HEK293 (cell line): ENCODE data around the gene ADK.

ENCODE experiments used
- CTCF ChIA-PET: fragments of 350-600 bp; formaldehyde crosslinking; extraction: SDS; loops from one replicate; lab custom pipeline; 2021; ENCODE audit warnings: antibody characterized with exemption; lab: Yijun Ruan, JAX
- POLR2A ChIA-PET: fragments of 300-600 bp; formaldehyde crosslinking; extraction: SDS; loops from one replicate; lab custom pipeline; 2020; ENCODE audit warnings: antibody characterized with exemption, inconsistent platforms; lab: Yijun Ruan, JAX
- H3K27ac ChIP-seq: fragments of 200-500 bp; sonication (Bioruptor generic); 2 replicates; pipeline ENCODE4 v1.5.1; 2014; ENCODE audit warnings: low read depth, low read length, control low read depth, inconsistent platforms; ENCODE audit errors: extremely low read depth
- H3K36me3 ChIP-seq, 2 experiments: fragments of 200-500 bp in 1 of 2; sonication (Bioruptor generic) in 1 of 2; 1 replicate in 1 of 2; 2 replicates in 1 of 2; pipeline ENCODE4 v1.5.1; 2014 to 2017; ENCODE audit warnings: inconsistent platforms in 2 of 2, low read length in 2 of 2; ENCODE audit not compliant: control insufficient read depth in 2 of 2, insufficient read depth in 1 of 2
- H3K4me1 ChIP-seq: fragments of 200-500 bp; sonication (Bioruptor generic); 2 replicates; pipeline ENCODE4 v1.5.1; 2014; ENCODE audit warnings: mild to moderate bottlenecking, low read length, inconsistent platforms; ENCODE audit not compliant: control insufficient read depth, insufficient read depth
- H3K4me3 ChIP-seq: 2 replicates; pipeline ENCODE4 v1.5.1; 2011; ENCODE audit warnings: low read depth, mild to moderate bottlenecking, control low read depth, low read length, moderate library complexity
- H3K9me3 ChIP-seq: fragments of 200-500 bp; sonication (Bioruptor generic); 2 replicates; pipeline ENCODE4 v1.5.1; 2014; ENCODE audit warnings: low read depth, low read length, inconsistent platforms; ENCODE audit not compliant: control insufficient read depth, insufficient read depth
- FEZF1 ChIP-seq: fragments of 450-650 bp; formaldehyde crosslinking; IDR thresholded peaks from 2 replicates; pipeline ENCODE4 v1.5.1; 2016; ENCODE audit warnings: missing biosample characterization, missing genetic modification characterization
- GLIS2 ChIP-seq: fragments of 450-650 bp; formaldehyde crosslinking; IDR thresholded peaks from 2 replicates; pipeline ENCODE4 v1.5.1; 2016; ENCODE audit warnings: missing biosample characterization, missing genetic modification characterization
- OSR2 ChIP-seq: fragments of 450-650 bp; formaldehyde crosslinking; IDR thresholded peaks from 2 replicates; pipeline ENCODE4 v1.5.1; 2016; ENCODE audit warnings: missing biosample characterization, missing genetic modification characterization
- SALL2 ChIP-seq: fragments of 450-650 bp; formaldehyde crosslinking; IDR thresholded peaks from 2 replicates; pipeline ENCODE4 v1.5.0; 2017; ENCODE audit warnings: missing biosample characterization, mild to moderate bottlenecking, missing genetic modification characterization, borderline replicate concordance
- SCRT1 ChIP-seq: fragments of 450-650 bp; formaldehyde crosslinking; IDR thresholded peaks from 2 replicates; pipeline ENCODE4 v1.5.1; 2016; ENCODE audit warnings: missing biosample characterization, missing genetic modification characterization, borderline replicate concordance
- SCRT2 ChIP-seq: fragments of 450-650 bp; formaldehyde crosslinking; IDR thresholded peaks from 2 replicates; pipeline ENCODE4 v1.5.1; 2016; ENCODE audit warnings: missing biosample characterization, missing genetic modification characterization
- TCF7L2 ChIP-seq: IDR thresholded peaks from 2 replicates; pipeline ENCODE4 v1.6.1; 2011; ENCODE audit warnings: low read depth, mild to moderate bottlenecking, inconsistent platforms, low read length, moderate library complexity, borderline replicate concordance
- ZBTB20 ChIP-seq: fragments of 450-650 bp; formaldehyde crosslinking; IDR thresholded peaks from 2 replicates; pipeline ENCODE4 v1.5.1; 2016; ENCODE audit warnings: missing biosample characterization, missing genetic modification characterization
- ZNF2 ChIP-seq: fragments of 450-650 bp; formaldehyde crosslinking; IDR thresholded peaks from 2 replicates; pipeline ENCODE4 v1.5.1; 2016; ENCODE audit warnings: missing biosample characterization, missing genetic modification characterization
- ZNF324 ChIP-seq: fragments of 450-650 bp; formaldehyde crosslinking; IDR thresholded peaks from 2 replicates; pipeline ENCODE4 v1.5.1; 2016; ENCODE audit warnings: missing biosample characterization, missing genetic modification characterization
- ZNF514 ChIP-seq: fragments of 450-650 bp; formaldehyde crosslinking; IDR thresholded peaks from 2 replicates; pipeline ENCODE4 v1.5.1; 2016; ENCODE audit warnings: missing biosample characterization, missing genetic modification characterization
- ZNF529 ChIP-seq: fragments of 450-650 bp; formaldehyde crosslinking; IDR thresholded peaks from 2 replicates; pipeline ENCODE4 v1.5.1; 2017; ENCODE audit warnings: missing genetic modification characterization, missing biosample characterization; ENCODE audit not compliant: insufficient replicate concordance
- ZNF549 ChIP-seq: fragments of 450-650 bp; IDR thresholded peaks from 2 replicates; pipeline ENCODE4 v1.5.1; 2018; ENCODE audit warnings: missing biosample characterization, missing genetic modification characterization, mild to moderate bottlenecking, inconsistent platforms, moderate library complexity
- ZNF560 ChIP-seq: fragments of 450-650 bp; formaldehyde crosslinking; IDR thresholded peaks from 2 replicates; pipeline ENCODE4 v1.5.1; 2017; ENCODE audit warnings: missing biosample characterization, missing genetic modification characterization, borderline replicate concordance
- ZNF621 ChIP-seq: fragments of 450-650 bp; formaldehyde crosslinking; IDR thresholded peaks from 2 replicates; pipeline ENCODE4 v1.5.1; 2017; ENCODE audit warnings: missing biosample characterization, missing genetic modification characterization
- ZNF654 ChIP-seq: fragments of 450-650 bp; formaldehyde crosslinking; IDR thresholded peaks from 2 replicates; pipeline ENCODE4 v1.5.1; 2016; ENCODE audit warnings: low read depth, missing biosample characterization, missing genetic modification characterization
- TF ChIP-seq, protein P1 (sequence below): fragments of 450-650 bp; formaldehyde crosslinking; conservative IDR thresholded peaks from 2 replicates; pipeline ENCODE4 v1.5.1; 2016; ENCODE audit warnings: low read depth, missing biosample characterization, missing genetic modification characterization
- TF ChIP-seq, protein P2 (sequence below): fragments of 450-650 bp; formaldehyde crosslinking; IDR thresholded peaks from 2 replicates; pipeline ENCODE4 v1.5.1; 2016; ENCODE audit warnings: missing biosample characterization, missing genetic modification characterization
- TF ChIP-seq, protein P3 (sequence below): fragments of 450-650 bp; formaldehyde crosslinking; IDR thresholded peaks from 2 replicates; pipeline ENCODE4 v1.5.1; 2016; ENCODE audit warnings: missing biosample characterization, missing genetic modification characterization
- TF ChIP-seq, protein P4 (sequence below): IDR thresholded peaks from 2 replicates; pipeline ENCODE4 v1.6.1; 2011; ENCODE audit warnings: mild to moderate bottlenecking, low read depth, low read length, borderline replicate concordance

ADK gene

DNA sequence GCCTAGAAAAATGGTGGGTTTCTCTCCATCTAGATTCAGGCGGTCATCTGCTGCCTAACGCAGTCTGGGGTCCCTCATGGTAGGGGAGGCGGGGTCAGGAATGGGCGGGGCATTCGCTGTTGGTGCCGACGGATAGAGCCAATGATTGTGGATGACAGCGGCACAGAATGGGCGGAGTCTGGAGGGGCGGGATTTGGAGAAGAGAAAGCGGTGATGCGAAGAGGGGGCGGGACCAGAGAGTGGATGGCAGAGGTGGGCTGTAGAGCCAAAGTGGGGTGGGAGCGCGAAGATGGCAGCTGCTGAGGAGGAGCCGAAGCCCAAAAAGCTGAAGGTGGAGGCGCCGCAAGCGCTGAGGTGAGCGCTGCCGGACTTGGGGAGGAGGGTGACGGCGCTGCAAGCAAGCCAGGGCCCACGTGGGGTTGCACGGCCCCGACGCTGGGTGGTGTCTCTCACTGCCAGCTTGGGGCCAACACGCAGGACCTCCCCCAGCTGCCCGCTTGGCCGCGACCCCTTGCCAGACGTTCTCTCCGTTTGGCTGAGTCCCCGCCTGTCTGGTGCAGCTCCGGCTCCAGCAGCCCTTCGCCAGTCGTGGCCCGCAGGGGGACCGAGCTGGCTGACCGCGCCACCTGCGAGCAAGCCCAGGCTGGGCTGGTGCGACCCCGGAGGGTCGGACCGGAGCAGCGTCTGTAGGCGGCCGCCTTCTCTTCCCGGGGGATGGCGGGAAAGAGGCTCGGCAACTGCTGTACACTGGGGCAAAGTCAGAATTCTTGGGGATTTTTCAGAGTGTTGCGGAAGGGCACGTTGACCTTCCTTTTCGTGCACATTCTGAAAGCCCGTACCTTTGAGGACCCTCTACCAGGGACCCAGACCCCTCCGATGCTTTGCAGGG, at the start of gene ADK (continued):
- TF ChIP-seq, protein P1, sequence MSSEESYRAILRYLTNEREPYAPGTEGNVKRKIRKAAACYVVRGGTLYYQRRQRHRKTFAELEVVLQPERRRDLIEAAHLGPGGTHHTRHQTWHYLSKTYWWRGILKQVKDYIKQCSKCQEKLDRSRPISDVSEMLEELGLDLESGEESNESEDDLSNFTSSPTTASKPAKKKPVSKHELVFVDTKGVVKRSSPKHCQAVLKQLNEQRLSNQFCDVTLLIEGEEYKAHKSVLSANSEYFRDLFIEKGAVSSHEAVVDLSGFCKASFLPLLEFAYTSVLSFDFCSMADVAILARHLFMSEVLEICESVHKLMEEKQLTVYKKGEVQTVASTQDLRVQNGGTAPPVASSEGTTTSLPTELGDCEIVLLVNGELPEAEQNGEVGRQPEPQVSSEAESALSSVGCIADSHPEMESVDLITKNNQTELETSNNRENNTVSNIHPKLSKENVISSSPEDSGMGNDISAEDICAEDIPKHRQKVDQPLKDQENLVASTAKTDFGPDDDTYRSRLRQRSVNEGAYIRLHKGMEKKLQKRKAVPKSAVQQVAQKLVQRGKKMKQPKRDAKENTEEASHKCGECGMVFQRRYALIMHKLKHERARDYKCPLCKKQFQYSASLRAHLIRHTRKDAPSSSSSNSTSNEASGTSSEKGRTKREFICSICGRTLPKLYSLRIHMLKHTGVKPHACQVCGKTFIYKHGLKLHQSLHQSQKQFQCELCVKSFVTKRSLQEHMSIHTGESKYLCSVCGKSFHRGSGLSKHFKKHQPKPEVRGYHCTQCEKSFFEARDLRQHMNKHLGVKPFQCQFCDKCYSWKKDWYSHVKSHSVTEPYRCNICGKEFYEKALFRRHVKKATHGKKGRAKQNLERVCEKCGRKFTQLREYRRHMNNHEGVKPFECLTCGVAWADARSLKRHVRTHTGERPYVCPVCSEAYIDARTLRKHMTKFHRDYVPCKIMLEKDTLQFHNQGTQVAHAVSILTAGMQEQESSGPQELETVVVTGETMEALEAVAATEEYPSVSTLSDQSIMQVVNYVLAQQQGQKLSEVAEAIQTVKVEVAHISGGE, result no peak

DNA sequence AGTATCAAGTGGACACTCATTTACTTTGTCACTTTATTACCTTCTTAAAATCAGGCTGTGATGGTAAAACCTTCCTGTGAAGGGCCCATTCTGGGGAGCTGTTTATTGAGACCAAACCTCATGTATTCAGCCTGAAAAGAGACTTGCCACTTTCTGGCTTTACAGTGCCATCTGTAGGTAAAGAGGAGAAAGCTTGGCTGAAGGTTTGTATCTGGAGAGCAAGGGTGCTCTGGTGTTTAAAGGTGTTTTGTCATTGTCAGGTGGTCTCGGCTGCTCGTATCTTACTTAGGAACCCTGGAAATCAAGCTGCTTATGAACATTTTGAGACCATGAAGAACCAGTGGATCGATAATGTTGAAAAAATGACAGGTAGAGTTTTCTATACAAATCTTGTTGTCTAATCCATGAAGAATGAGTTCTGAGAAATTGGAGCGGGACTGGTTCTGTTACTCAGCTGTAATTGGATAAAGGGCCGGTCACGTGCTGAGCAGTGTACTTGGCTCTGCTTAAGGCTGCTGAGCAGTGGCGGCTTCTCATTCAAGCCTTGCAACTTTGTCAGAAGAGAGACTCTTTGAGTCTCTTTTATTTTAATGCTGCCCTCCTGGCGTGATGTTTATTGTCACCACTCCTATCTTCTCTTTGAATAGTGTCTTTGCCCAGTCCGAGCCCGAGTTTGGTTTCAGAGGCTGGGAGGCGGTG, 47.3 kb upstream of the ADK start:
- H3K4me1 ChIP-seq, result no peaks in the 10 kb centered on the region
- no peak overlapping the region for H3K4me3 ChIP-seq
- no peaks in the 10 kb centered on the region for H3K9me3 ChIP-seq
- no peak overlapping the region for H3K27ac ChIP-seq
- POLR2A ChIA-PET, result no interaction called here
- TF ChIP-seq ZNF529 (tag by site-specific recombination) (peak; percentile 10), ZNF654 (tag by site-specific recombination) (peak; percentile 48), ZNF514 (tag by site-specific recombination) (no peak)
- TF ChIP-seq, protein P2, sequence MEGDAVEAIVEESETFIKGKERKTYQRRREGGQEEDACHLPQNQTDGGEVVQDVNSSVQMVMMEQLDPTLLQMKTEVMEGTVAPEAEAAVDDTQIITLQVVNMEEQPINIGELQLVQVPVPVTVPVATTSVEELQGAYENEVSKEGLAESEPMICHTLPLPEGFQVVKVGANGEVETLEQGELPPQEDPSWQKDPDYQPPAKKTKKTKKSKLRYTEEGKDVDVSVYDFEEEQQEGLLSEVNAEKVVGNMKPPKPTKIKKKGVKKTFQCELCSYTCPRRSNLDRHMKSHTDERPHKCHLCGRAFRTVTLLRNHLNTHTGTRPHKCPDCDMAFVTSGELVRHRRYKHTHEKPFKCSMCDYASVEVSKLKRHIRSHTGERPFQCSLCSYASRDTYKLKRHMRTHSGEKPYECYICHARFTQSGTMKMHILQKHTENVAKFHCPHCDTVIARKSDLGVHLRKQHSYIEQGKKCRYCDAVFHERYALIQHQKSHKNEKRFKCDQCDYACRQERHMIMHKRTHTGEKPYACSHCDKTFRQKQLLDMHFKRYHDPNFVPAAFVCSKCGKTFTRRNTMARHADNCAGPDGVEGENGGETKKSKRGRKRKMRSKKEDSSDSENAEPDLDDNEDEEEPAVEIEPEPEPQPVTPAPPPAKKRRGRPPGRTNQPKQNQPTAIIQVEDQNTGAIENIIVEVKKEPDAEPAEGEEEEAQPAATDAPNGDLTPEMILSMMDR, result 0 out of 2 replicates have a peak, but pooled peaks have one; percentile 9
- H3K36me3 ChIP-seq, result peaks cover 24 to 89% of the 10 kb centered on the region in 2 experiments; a peak in 2 of 3 replicates
- CTCF ChIA-PET, result interaction anchor here (0.5 to 3.4 kb wide), 11 partner anchors 9 to 645 kb away, joined by 3 to 37 read pairs (median 3); no protein-coding TSS in a partner anchor

DNA sequence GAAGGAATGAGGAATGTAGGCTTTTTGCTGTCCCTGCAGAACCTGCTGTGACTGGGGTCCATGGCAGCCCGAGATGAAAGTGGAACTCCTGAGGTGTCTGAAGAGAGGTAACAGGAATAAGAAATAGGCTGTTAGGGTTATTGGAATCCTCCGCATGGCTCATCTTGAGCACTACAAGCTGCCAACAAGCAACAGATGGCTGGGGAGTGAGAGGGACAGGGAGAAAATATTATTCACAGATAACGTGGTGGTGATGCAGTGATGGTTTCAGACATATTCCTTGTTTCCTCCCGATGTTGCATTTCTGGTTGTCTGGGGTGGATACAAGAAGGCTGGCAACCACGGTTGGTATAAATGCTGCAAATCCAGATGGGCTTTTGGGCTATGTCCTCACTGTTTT, 46.5 kb upstream of the ADK start:
- ChIA-PET POLR2A (no interaction called here), CTCF (interaction anchor here (0.8 to 3.4 kb wide), 4 partner anchors 12 to 217 kb away, joined by 4 to 37 read pairs (median 4); no protein-coding TSS in a partner anchor)
- H3K27ac ChIP-seq, result no peak overlapping the region
- H3K9me3 ChIP-seq, result no peaks in the 10 kb centered on the region
- no peak for TF ChIP-seq ZNF560
- peak; percentile 50; the same call in 1 of the 2 replicates for TF ChIP-seq SCRT1
- TF ChIP-seq GLIS2 (tag by site-specific recombination), result no peak
- TF ChIP-seq SCRT2 (tag by site-specific recombination), result peak; percentile 53; the same call in 1 of the 2 replicates
- H3K4me1 ChIP-seq, result no peaks in the 10 kb centered on the region
- no peak overlapping the region for H3K4me3 ChIP-seq
- peaks cover 29 to 89% of the 10 kb centered on the region in 2 experiments for H3K36me3 ChIP-seq

DNA sequence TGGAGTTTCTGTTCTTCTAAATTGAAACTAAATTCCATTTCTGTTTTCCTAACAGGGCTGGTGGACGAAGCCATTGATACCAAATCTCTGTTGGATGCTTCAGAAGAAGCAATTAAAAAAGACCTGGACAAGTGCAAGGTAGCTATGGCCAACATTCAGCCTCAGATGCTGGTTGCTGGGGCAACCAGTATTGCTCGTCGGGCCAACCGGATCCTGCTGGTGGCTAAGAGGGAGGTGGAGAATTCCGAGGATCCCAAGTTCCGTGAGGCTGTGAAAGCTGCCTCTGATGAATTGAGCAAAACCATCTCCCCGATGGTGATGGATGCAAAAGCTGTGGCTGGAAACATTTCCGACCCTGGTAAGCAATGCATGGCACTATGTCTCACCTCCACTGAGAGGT, 46.0 kb upstream of the ADK start:
- CTCF ChIA-PET, result interaction anchor here (0.6 to 3.4 kb wide), 6 partner anchors 13 to 724 kb away, joined by 3 to 37 read pairs (median 4); no protein-coding TSS in a partner anchor
- no peak for TF ChIP-seq SALL2 (tag by site-specific recombination)
- TF ChIP-seq ZNF621, result no peak
- TF ChIP-seq ZNF2 (tag by site-specific recombination), result no peak
- TF ChIP-seq, protein P3, sequence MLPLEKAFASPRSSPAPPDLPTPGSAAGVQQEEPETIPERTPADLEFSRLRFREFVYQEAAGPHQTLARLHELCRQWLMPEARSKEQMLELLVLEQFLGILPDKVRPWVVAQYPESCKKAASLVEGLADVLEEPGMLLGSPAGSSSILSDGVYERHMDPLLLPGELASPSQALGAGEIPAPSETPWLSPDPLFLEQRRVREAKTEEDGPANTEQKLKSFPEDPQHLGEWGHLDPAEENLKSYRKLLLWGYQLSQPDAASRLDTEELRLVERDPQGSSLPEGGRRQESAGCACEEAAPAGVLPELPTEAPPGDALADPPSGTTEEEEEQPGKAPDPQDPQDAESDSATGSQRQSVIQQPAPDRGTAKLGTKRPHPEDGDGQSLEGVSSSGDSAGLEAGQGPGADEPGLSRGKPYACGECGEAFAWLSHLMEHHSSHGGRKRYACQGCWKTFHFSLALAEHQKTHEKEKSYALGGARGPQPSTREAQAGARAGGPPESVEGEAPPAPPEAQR (tag by site-specific recombination), result no peak
- no peak for TF ChIP-seq ZNF549 (tag by site-specific recombination)
- TF ChIP-seq ZBTB20 (tag by site-specific recombination), result no peak
- TF ChIP-seq, protein P4, sequence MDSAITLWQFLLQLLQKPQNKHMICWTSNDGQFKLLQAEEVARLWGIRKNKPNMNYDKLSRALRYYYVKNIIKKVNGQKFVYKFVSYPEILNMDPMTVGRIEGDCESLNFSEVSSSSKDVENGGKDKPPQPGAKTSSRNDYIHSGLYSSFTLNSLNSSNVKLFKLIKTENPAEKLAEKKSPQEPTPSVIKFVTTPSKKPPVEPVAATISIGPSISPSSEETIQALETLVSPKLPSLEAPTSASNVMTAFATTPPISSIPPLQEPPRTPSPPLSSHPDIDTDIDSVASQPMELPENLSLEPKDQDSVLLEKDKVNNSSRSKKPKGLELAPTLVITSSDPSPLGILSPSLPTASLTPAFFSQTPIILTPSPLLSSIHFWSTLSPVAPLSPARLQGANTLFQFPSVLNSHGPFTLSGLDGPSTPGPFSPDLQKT, result no peak
- TF ChIP-seq TCF7L2, result no peak
- TF ChIP-seq FEZF1 (tag by site-specific recombination), result no peak
- no peak for TF ChIP-seq ZNF324
- no peak for TF ChIP-seq OSR2 (tag by site-specific recombination)

More for the DNA sequence above, 46.0 kb upstream of the ADK start:
- Histone ChIP-seq H3K36me3 (peaks cover 31 to 89% of the 10 kb centered on the region in 2 experiments), H3K27ac (no peak overlapping the region), H3K4me3 (no peak overlapping the region), H3K9me3 (no peaks in the 10 kb centered on the region), H3K4me1 (no peaks in the 10 kb centered on the region)
- POLR2A ChIA-PET, result no interaction called here
